Cortex of kidney (tissue), 1 donor: ENCODE measurements around the gene FAM83C.
"Not testable (repeated sequence)": the region's sequence is repeated elsewhere in the genome, so short reads cannot be mapped to it uniquely, and the experiment has no call there.

ENCODE experiments used
- DNase-seq: peaks from one replicate; lab custom pipeline; 2025; lab: John Stamatoyannopoulos, UW

FAM83C gene

DNA sequence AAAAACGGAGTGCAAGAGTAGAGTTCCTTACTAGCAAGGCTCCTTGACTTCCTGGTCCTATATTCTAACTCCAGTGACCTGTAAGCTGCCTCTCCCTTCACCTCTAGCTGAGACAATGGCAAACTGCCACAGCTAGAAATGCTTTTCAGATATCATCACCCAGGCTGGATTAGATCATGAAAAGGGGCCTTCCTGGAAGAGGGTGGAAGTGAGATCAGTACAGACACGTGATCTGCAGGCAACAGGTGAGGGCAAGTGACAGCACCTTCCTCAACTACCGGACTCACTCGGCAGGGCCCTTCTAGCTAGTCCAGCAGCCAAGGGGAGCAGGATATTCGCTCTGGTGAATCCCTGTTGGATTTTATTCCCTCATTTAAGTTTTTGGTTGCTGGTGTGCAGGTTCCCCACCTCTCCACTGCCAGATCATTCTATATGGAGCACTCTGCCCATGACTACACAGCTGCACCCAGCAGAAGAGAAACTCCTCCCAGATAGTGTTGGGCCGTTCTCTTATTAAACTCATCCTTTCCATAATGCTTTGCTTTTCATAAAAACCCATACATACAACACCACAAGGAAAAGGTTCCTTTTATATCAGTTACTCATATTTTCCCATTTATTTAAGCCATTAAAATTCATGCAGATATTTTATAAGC, 26.4 kb upstream of the FAM83C start:
- DNase-seq, result no peak

DNA sequence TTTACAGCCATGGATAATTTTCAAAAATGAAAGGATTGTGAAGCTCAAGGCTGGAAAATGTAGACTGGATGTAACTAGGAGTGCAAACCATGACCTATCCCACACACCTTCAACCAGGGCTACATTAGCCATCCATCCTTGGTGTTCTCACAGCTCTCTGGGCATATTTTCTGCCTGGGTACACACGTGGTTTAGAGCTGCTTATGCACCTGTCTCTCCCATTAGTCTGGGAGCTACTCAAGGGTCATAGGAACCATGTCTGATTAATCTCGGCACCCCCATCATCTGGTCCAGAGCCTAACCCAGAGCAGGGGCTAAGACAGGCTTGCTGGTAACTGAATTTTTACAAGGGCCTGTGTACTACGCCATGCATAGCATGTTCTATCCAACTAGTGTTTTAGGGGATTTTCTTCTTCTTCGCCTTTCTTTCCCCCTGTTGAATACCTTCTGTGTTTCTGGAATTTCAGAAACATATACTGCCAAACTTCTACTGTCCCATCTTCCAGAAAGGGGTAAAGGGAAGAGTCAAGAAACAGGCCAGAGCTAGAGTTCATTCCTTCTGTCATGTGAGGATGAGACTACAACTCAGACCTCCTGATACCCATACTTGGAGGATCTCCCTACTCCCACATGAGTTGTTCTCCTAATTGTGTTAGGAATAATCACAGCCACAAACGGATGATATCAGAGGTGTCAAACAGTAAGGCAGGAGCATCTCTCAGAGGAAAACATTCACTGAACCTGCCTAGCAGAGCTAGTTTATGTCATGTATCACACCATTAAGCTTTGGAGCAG, 25.4 kb upstream of the FAM83C start:
- no peak for DNase-seq

DNA sequence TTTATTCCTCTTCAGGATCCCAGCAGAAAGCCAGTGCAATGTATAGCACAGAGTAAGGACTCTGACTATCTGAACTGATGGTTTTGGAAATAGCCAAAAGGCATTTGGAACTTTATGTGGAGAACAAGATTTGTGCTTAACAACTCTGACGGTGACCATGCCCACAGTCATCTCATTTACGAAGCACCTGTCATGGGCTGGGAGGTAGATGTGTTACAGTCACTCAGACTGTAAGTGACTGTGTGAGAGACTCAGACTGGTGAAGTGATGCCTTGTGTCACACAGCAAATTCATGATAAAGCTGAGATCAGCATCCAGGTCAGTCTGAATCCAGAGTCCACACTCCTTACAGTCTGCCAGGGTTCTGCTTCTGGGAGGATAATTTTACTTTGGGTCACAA, 23.9 kb upstream of the FAM83C start:
- no peak for DNase-seq

GRCh38 chr20:35315632-35316020, 23.4 kb upstream of the FAM83C start:
- not testable (repeated sequence) for DNase-seq

GRCh38 chr20:35314816-35315631, 22.8 kb upstream of the FAM83C start:
- DNase-seq, result no peak

DNA sequence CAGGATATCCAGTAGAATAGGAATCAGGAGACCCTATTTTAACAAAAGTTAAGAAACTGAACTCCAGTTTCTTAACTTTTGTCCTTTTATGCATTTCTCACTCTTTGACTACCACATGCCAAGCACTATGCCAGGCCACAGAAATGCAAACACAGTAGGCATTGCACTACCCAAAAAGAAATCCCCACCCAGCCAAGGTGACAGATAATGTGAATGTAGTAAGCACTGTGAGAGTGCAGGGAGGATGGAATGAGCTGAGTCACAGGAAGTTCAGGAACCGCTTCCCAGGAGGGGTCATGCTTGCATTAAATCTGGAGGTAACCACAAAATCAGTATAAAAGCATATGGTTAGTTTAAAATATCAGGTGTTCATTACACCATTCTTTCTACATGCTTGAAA, 20.1 kb upstream of the FAM83C start:
- DNase-seq, result no peak

DNA sequence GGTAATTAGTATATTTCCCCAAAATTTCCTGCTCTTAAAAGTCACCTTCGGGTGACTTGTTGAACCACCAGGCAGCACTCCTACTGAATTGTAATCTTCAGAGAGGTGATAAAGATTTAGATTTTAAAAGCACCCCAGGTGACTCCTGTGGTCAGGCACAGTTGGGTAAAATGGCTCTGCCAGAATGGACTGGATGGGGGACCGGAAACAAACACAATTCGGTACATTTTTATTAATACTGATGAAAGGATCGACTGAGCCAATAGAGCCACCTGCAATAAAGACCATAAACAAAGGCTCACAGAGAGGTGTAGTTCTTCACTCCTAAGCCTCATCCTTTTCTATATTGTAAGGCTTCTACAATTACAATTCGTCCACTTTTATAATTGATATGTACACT, 19.6 kb upstream of the FAM83C start:
- DNase-seq, result no peak

DNA sequence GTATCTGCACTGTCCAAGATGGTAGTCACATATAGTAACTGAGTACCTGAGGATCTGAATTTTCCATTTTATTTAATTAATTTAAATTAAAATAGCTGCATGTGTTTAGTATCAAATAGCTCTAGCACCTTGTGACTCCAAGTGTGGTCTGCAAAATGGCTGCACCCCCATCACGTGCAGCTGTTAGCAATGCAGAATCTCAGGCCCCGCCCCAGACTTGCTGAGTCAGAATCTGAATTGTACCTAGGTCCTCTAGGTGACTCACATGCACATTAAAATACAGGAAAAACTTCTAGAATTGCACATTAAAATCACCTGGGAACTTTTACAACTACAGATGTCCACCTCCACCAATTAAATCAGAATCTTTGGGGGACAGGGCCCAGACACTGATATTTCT, 19.2 kb upstream of the FAM83C start:
- DNase-seq, result no peak

- no peak for DNase-seq
Observed at GRCh38 chr20:35307666-35308653, 15.7 kb upstream of the FAM83C start.

GRCh38 chr20:35306931-35307517, 14.8 kb upstream of the FAM83C start:
- no peak for DNase-seq

DNA sequence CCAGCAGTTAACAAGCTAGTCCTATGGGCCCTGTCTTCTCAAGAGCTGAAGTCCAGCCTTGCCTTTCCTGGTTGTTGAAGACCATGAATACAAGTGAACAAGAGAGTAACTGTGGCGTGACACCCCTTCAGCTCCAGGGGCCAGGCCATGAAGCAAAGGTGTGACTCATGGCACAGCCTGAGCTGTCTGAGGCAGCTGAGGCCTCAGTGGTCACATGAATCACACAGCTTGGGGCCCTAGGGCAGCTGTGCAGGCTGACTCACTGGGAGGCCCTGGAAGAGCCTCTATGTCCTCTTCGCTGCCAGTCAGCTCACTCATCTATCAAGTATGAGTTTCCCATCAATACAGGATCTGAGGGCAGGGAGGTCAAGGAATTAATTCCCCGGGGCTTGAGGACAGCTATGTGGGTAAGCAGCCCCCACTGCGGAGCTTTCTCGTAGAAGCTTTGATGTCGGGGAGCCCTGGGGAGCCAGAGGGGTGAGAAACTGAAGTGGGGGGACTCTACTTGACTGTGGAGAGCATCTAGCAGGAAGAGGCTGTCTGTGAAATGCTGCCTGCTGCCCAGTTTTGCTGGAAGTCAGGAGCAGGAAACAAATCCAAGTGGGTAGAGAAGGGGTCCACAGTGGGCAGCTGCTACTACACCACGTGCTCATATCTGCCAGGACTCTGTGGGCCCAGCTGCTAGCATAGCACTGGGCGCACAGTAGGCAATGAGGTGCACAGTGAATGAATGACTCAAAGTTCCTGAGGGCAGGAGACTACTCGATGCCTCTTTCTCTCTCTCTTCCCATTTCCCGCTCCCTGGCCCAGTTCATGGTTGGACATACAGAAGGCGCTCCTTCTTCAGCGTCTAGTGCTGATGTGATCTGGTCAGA, 13.7 kb upstream of the FAM83C start:
- DNase-seq, result no peak

GRCh38 chr20:35304956-35305355, 12.7 kb upstream of the FAM83C start:
- DNase-seq, result no peak

GRCh38 chr20:35303735-35304491, 11.7 kb upstream of the FAM83C start:
- no peak for DNase-seq

DNA sequence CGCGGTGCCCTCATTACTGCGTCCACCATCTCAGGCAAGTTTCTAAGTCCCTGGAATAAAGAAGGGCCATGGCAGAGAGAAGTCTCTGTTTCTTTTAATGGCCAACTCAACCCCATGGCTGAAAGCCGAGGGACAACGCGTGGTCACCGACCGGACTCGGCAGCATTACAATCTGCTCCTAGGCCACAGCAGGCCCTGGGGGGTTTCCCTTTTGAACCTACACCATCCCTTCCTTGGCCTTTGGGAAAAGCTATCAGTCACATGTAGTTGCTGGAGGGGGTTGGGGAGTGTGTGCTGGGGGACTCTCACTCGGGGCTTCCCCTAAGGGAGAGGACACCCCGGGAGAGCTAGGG, 11.1 kb upstream of the FAM83C start:
- DNase-seq, result no peak

GRCh38 chr20:35302421-35303335, 10.5 kb upstream of the FAM83C start:
- DNase-seq, result no peak

DNA sequence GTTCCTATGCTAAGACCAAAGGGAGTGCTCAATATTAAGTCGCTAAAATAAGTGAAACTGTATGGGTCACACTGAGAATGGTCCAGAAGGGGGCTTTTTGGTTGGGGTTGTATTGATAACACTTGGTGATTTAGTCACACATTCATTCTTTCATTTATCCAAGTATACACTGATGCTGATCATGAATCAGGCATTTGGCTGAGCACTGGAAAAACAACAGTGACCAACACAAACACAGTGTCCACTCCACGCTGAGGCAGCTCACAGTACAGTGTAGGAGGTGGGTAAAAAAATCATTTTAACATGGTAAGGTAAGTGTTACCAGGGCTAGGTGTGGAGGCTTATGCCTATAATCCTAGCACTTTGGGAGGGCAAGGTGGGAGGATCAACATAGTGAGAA, 9.2 kb upstream of the FAM83C start:
- DNase-seq, result no peak

GRCh38 chr20:35300469-35301262, 8.4 kb upstream of the FAM83C start:
- no peak for DNase-seq

DNA sequence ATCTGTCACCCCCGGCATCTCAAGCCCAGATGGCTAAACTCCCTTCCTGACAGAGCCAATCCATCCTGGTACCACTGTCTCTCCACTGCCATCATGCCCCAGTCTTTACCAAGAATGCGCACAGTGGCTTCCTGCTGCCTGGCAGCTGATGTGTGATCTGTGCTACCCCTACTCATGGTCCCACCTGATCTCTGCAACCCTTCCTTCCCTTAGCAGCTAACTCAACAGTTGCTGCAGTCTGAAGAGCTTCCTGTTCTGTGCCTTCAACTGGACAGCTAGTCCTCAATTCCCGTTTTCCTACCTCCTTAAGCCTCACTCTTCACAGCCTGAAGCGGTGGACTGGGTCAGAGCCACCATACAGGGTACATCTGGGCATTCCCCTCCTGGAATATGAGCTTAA, 7.6 kb upstream of the FAM83C start:
- no peak for DNase-seq
